Measurements from ENCODE around the gene PES1.
"Not testable (repeated sequence)": the region's sequence is repeated elsewhere in the genome, so short reads cannot be mapped to it uniquely, and the experiment has no call there.

Gene PES1

GRCh38 chr22:30551813-30552212 lies 39.9 kb downstream of the PES1 start:
- DNase-seq = not testable (repeated sequence)

- DNase-seq = no peak
These were observed 44.5 kb downstream of the PES1 start for GRCh38 chr22:30547188-30547587.

- no peak for DNase-seq
These were observed 45.1 kb downstream of the PES1 start, which contains the start of gene SEC14L6 for GRCh38 chr22:30546616-30547015. TSS of gene SEC14L6 (minus strand) at chr22:30546741. CDS start at chr22:30546682, 59 bp downstream.

GRCh38 chr22:30542811-30543188 lies 48.9 kb downstream of the PES1 start:
- DNase-seq = no peak

GRCh38 chr22:30541961-30542810 lies 49.5 kb downstream of the PES1 start:
- DNase-seq = no peak

GRCh38 chr22:30541511-30541910 lies 50.2 kb downstream of the PES1 start:
- not testable (repeated sequence) for DNase-seq

- DNase-seq = no peak
These were observed 52.3 kb downstream of the PES1 start for GRCh38 chr22:30539368-30539767.

- DNase-seq = no peak
These were observed 53.4 kb downstream of the PES1 start for GRCh38 chr22:30538280-30538679.

GRCh38 chr22:30537083-30537731 lies 54.5 kb downstream of the PES1 start:
- no peak for DNase-seq

- no peak for DNase-seq
These were observed 56.5 kb downstream of the PES1 start for GRCh38 chr22:30535182-30535581.

- no peak for DNase-seq
These were observed 59.8 kb downstream of the PES1 start for GRCh38 chr22:30531651-30532608.

GRCh38 chr22:30526656-30527055 lies 65.1 kb downstream of the PES1 start:
- DNase-seq = no peak

Measured in activated naive CD4-positive, alpha-beta T cell treated with Interleukin-2 at 50 U/mL for 16 hours (primary cell).